Hindlimb muscle (tissue), 1 donor: Measurements from ENCODE around the gene LRMDA. TPM values are rescaled to one million over a fixed set of nuclear protein-coding genes. Genes with fewer than 3 reads are reported as not detected.

Experiments used
- DNase-seq: peaks from one replicate; pipeline ENCODE4 v3.0.0-alpha.2; 2013
- polyA plus RNA-seq: library from polyadenylated mRNA; unstranded; fragments of 120-200 nt; gene quantifications from one replicate; pipeline ENCODE4 v1.2.1, GENCODE V29; 2013; ENCODE audit not compliant: insufficient read length

The LRMDA gene
- polyA plus RNA-seq, 1 donor, result 6.6 TPM

DNA sequence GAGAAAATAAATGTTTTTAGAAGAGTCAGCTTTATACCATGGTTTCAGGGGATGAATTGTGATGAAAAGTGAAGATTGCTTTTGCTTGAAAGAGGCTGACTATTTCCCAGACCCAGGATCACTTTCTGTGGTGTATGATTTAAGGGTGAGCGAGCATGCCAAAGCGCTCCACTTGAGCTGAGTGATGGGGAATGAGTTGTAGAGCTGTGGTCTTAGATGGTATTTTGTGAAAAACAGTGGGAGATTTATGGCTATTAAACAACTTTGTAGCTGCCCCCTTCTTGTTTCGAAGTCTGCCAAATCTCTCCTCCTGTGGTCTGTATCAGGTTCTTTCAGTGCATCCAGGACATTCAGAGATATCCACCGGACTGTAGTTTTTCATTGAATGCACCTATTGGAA is 888.2 kb downstream of the LRMDA start:
- no peak for DNase-seq

DNA sequence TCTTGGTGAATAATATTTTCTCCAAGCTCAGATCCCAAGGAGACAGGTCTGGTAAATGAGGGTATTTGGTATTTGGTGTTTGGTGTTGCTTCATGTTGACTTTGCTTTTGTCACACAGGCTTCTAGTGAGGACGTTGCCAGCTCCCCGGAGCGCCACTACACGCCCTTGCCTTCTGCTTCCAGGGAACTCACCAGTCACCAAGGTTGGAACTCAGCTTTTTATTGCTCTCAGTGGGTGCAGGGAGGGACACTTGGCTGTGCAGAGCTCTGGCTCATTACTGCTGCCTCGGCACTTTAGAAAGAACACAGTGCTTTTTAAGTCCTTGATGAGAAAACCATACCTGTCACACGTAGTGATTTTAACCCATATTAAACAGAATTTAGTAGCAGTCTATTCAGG is 892.9 kb downstream of the LRMDA start:
- DNase-seq, result no peak

DNA sequence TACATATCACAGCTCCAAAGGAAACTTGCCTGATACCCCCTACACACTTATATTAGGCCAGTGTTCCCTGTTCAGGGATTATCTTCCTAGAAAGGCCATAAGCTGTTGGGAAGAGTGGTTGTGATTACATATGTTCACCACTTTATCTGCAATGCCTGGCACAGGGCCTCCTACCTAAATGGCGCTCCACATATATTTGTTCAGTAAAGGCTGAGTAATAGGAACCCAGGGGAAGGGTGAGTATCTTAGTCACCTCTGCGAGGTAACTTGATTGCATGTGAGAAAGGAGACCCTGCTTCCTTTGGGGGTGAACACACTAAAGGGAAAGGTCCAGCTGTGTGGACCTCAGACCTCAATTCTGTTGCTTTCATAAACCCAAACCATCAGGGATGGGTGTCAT is 896.0 kb downstream of the LRMDA start:
- DNase-seq, result no peak

DNA sequence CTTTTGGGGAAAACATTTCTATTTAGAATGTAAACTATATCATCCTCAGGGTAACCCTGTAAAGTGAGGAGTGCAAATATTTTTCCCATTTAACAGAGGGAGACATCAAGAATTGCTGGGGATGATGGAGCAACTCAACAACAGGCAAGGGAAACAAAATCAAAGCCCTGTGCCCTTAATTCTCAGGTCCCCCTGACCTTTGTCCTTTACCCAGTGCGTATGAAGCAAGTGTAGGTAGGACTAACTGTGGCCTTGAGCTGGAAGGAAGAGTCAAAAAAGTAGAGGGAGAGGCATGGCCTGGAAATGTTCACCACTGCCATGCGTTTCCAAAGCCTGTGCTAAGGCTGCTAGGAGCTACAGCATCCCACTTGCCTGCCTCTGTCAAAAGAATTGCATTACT is 896.9 kb downstream of the LRMDA start:
- DNase-seq, result no peak

DNA sequence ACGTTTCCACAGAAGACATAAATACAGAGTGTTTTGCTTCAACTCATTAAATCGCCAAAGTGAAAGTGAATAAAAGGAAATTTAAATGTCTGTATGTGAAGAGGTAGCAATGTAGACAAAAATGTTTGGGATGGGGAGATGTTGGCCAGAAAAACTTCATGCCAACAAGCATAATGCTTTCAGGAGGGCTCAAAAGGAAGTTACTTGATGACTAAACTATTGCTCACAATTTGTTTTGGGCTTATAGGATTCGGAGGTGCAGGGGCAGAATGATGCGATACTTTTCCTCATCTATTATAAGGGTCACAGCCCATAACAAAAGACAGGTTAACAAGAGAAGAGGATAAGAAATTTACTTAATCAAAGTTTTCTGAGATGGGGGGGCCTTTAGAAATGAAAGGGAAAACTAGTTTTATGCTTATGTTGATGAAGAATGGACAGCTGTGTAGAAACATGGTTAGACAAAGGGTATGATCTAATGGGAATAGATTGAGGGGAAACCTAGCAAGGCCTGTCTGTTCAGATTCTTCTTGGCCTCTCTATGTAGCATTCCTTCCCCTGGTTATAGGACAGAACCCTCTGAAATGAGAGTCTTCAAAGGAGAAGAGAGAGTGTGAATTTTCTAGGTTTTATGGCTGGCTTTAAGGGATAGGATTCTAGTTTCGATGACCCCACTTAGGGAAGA is 898.6 kb downstream of the LRMDA start:
- DNase-seq, result no peak

DNA sequence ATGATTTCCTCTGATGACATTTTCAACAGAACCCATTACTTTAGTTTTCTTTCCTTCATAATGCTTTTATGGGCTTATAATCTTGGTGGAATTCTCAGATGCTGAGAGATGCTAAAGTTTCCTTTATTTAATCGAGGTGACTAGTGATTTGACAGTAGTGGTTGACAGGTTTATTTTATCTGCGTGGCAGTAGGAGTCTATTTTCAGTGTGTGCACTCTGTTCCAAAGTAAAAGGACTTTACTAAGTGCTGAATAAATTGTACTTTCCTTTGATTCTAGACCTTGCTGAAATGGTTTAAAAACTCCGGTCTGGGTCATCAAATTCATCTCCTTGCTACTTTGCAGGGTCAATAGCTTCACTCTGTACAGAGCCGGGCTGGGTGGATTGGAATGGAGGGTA is 900.3 kb downstream of the LRMDA start:
- no peak for DNase-seq

DNA sequence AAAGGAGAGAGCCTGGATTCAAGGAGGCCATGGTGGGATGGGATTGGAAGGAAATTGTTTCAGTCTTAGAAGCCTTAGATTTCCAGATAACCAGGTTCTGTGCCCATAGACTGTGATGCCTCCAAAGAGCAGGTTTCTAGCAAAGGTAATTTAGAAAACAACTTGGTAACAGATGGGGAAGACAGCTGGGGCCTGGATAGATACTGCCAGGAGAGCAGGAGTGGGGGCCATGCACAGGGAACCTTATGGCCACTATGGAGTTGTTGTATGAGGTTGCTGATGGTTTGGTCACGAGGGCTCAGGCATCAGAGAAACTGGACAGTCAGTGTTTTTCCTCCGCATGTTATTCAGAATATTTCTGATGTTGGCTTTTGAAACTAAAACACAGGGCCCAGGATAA is 901.9 kb downstream of the LRMDA start:
- DNase-seq, result no peak

DNA sequence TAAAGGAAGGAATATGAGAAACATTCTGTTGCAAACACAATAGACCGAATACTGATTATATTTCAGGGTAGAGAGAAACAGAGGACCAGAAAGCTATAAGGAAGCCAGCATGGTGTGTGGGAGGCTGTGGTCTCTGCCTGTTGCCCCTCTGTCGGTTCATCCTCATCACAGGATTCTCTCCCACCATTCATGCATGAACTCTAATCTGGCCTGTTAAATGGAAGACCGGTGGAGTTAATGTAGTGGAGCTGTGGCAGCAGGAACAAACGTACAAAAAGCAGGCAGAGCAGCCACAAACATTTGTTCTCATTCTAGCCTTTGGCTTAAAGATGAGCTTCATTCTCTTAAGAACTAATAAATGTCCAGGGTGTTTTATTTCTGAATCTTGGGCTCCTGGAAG is 902.4 kb downstream of the LRMDA start:
- DNase-seq, result no peak

DNA sequence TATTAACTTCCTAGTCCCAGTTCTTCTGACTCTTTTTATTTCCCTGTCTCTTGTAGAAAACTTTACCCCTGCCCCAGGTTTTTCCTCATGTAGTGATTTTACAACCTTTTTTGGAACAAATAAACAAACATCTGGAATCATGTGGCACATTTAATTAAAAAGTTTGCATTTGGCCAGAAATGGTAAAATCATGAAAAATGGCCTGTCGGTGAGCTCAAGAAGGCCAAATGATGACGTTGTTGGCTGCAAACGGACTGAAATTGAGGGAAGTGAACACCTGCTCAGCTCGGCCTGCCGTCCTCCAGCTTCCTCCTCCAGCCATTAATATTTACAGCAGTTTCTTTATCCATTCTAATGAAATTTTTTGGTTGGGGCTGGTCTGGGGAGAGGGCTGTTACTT is 902.8 kb downstream of the LRMDA start:
- DNase-seq, result peak; percentile 81

DNA sequence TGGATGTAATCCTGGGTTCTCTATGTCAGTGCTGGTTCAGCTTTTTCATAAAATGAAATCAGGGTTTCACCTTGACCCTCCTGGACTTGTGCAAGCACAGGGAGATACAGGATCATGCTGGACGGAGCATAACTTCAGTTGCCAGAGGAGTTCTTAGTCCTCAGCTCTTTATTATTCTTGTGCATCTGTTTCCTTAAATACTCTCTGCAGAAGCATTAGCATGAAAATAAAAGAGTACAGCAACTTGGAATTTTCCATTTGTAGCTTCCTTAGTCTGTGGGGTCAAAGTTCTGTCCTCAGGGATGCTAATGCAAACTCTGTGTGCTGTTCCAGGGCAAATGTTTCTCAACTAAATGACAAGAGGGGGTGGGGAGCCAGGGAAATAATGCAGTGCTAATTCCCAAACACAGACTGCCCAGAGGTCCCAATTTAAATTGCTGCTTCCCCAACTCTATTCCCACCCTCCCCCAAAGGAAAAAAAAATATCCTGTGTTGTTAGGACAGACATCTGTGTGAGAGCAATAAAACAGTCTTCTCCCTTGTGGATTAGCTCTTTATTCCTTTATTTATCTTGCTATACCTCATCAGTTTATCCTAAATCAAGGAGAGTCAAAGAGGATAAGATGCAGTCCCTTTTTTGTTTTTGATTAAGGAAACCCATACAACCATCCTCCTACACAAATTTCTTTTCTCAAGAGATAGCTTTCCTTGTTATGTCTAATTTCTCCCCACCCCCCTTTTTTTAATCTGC is 905.0 kb downstream of the LRMDA start:
- peak; percentile 82 for DNase-seq

DNA sequence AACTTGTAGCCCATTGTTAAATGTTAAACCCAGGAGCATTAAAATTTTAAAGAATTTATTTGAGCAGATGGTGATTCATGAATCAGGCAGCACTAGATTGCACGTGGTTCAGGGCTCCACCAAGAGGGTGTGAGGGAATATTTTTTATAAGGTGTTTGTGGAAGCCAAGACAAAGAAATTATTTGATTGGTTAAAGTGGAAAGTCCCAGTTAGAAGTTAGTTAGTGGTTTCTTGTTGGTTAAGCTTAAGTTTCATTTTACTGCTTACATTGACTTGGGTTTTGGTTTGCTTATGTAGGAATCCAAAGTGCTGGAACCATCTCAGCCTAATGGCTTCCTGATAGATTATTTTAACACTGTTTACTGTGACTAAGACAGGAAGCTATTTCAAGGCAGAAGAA is 906.2 kb downstream of the LRMDA start:
- DNase-seq, result no peak

DNA sequence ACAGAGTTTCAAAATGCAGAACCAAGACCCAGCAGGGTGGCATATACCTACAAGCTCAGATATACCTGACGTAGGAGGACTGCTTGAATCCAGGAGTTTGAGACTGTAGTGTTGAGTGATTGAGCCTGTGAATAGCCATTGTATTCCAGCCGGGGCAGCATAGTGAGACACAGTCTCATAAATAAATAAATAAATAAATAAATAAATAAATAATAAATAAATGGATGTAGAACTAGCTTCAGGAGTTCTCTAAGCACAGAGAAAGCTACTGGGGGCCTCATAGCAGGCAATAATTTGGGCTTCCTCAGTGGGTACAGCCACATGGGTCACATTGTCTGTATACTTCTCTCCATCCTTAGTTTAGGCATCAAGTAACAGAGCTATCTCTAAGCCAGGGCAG is 906.8 kb downstream of the LRMDA start:
- DNase-seq, result no peak

DNA sequence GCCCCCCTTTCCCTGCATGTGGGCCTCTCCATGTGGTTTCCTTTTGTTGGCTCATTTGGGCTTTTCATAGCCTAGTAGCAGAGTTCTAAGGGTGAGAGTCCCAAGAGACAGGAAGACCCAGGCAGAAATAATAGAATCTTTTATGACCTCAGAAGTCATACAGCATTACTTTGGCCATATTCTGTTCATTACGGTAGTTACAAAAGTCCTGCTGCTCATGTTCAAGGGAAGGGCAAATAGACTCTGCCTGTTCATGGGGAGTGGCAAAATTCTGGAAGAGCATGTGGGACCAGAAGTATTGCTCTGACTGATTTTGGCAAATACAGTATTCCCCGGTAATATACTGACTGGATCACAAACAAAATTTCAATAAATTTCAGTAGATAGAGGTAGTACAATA is 910.3 kb downstream of the LRMDA start:
- DNase-seq, result no peak

DNA sequence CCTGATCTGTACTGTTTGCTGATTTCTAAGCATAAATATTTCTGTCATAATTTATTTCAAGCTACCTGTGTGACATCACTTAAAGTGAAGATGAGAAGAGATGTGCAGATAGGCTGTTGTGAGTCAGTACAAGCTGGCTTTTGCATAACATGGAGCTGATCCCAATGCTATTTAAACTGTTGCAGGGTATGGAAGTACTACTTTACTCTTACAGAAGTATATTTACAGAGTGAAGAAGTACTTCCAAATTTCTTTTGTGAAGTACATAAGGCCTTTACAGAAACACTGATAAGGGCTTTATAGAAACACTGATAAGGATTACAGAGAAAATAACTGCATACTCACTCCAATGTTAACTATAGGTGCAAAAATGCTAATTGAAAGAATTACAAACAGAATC is 911.6 kb downstream of the LRMDA start:
- DNase-seq, result no peak

DNA sequence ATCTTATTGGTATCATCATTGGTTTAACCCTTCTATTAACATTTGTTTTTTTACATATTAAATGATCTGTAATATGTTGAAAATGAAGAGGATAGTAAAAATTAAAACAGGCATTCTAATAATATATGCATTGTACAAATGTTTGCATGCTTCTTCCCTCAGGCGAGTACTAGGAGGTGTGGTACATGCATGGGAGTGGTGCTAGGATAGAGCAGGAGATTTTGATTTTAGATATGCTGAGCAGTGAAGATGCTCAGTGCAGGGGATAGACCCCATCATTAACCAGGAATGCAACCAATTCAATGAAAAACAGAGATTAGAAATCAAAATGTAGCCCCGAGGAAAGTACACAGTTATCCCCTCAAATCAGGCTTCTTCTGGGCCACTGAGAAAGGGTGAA is 916.4 kb downstream of the LRMDA start:
- no peak for DNase-seq

DNA sequence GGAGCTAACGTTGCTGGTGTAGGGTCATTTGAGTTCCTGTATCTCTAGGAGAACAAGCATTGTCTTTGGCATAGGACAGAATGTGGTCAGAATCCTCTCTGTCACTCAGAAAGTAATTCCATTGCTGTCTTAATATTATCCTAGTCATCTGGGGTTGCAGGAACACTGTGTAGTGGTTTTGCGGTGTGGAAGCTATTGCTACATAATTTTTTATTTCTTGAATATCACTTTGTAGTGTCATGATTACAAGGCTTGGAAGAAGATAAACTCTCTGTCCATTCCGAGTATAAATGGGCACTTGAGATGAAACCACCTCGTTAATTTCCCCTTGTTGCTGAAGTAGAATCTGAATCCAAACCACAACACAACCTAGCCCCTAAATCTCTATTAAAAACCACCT is 919.2 kb downstream of the LRMDA start:
- DNase-seq, result no peak

DNA sequence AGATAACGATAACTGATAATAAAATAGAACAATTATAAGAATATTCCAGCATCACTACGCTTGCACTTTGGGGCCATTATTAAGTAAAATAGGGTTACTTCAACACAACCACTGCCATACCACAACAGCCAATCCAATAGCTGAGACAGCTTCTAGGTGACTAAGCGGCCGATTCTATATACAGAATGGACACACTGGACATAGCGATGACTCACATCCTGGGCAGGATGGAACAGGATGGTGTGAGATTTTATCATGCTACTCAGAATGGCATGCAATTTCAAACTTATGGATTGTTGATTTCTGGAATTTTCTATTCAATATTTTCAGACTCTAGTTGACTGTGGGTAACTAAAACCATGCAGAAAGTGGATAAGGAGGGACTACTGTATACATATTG is 920.9 kb downstream of the LRMDA start:
- DNase-seq, result no peak

DNA sequence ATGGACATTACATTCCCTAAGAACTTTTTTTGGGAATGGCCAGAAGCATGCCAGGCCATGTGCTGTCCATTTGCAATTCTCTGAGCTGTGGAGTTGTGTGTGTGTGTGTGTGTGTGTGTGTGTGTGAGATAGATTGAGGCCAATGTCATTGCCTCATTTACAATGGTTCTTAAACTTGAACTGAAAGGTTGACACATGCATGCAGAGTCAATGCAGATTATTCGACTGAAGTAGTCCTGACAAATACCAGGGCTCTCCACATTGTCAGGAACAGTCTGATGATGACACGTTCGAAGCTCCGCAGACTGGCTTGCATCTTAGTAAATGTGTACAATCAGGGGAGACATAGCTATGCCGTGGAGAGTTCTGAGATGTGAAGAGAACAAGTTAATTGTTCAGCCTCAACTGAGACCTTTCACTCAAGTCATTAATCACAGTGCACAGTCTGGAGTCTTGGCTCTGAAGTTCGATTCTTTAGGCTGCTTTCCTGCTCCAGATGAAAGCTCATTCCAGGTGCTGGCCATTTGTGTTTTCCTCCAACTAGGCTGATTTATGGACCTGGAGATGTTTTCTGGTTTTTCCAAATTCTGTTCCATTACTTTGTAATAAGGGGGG is 921.9 kb downstream of the LRMDA start:
- peak; percentile 78 for DNase-seq

DNA sequence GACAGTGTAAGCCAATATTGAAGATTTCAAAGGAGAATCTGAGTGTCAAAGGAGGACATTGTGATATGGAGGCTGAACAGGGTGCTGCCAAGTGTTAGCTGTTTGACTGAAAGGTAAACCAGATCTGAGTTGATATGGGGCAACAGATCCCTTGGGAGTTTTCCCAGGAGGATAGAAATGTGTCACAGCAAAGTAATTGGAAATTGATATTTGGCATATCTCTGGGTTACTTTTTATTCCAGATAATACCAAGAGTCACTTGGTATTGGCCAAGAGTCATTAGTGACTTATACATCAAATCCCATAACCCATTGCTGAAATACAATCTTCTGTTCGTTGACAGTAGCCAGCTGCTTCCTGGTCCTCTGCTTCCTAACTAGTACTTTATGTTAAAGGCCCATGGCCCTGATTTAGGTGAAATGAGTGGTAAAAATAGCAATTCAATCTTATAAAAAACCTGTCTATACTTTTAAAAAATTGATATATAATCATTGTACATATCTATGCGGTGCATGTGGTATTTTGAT is 922.9 kb downstream of the LRMDA start:
- no peak for DNase-seq

DNA sequence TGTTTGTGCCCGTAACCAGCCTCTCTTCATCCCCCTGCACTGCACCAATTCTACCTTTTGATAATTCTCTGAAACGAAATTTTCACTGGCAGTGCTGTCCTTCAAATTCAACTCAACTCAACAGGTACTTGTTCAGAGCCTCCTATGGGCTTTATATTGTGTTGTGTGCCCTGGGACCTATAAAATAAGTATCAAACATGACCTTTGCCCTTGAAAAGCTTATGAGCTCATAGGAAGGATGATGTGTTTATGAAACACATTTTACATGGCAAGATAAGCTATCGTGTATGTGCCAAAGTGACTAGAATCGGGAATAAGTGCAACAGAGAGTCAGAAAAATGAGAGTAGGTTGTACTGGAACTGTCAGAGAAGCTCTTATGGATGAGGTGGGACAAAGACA is 923.5 kb downstream of the LRMDA start:
- no peak for DNase-seq

DNA sequence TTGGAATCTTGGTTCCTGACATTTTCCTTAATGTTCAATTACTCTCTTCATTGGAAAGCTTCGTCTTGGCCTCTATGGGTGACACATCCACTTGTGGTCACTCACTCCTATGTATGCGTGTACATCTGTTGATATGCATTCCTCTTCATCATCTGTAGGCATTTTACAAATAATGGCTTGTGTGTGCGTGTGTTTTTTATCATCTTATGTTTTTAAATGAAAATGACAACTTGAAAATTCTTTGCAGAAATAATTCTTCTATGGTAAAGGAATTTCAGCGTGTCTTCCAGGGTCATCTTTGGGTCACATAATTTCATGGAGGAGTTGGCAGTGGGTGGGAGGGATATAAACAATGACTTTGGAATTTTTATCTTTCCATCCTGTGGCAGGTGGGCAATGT is 925.1 kb downstream of the LRMDA start:
- DNase-seq, result no peak

DNA sequence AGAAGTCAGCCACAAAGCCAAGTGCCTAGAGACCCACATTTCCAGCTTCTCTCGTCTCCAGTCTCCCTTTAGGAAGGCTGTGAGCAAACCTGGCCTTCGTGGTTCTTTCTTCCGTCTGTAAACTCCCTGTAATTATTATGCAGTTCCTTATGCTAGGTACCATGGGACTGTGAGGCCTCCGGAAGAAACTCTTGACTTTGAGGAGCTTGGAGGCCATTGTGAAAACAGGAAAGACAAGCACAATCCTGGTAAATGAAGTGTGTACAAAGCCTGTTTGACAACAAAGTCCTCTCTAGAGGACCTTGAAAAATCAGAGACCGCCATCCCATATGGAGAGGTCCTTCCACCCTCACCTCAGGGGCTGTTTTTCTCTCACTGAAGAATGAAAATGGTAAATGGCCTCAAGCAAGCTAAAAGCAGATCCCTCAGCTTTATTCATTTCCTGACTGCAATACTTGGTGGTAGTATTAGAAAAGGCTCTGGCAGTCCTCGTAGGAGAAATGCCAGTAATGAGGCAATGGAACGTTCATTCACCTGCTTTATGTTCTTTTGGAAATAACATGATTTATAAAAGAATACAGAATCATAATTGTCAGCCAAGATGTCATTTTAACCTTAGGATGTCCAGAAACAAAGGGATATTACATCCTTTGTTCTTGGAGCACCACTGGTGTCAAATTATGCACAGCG is 926.4 kb downstream of the LRMDA start:
- peak; percentile 65 for DNase-seq

DNA sequence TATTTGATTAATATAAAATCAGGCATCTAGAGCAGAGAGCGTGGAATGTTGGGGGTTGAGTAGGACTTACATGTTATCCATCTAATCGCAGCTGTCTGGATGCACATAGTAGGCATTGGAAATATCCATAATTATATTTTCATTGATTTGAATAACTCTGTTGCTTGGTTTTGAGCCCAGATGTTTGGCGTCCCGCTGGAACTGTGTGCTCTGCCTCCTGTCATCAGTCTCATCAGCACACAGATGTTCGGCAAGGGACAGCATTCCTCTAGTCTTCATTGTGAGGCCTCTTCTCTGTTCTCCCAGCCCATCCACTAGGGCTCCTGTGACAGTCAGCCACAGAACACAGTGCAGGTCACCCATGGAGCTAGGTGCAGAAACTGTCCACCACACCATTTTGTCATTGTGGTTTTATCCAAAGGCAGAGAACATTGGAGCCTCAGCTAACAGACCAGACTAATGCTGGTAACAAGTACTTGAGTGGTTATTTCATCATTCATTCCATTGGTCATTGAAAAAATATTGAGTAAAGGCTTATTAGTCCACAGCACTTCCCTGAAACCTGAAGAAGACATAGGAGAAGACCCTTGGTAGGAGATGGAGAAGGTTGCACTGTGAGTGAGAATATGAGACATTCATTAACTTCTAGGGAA is 927.4 kb downstream of the LRMDA start:
- DNase-seq, result no peak
